Measurements from ENCODE around the gene STX7.

Gene STX7

DNA sequence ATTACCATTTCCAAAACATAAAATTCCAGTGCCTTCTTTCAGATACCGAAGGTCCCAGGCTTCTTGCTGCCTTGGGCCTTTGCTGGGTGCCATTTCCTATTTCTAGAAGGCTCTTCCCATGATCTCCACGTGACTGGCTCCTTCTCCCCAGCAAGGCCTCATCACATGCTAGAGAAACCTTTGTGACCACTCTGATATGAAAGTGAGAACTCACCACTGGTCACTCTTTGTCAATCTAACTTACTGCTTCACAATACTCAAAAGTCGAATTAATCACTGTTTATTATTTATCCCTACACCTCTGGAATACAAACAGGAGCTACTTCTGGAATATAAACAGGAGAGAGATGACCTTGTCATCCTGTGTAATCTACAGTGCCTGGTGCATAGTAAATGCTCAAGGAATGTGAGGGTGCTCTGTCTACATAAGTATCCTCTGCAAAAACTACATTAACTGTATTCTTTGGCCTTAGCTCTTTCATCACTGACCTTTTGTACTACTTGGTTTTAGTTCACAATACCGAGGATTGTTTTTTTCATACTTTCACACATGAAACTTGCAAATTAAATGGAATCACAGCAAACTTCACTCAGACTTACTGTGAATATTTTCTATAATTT is 1.6 kb downstream of the STX7 start:
- no peak for DNase-seq (ENCODE audit: low read depth, low spot score)
- H3K27ac ChIP-seq: peak overlapping the region; percentile 78

GRCh38 chr6:132506869-132507808 is 5.8 kb downstream of the STX7 start:
- H3K27ac ChIP-seq: no peak overlapping the region
- DNase-seq (ENCODE audit: low read depth, low spot score): no peak

GRCh38 chr6:132506461-132506860 is 6.5 kb downstream of the STX7 start:
- DNase-seq (ENCODE audit: low read depth, low spot score): no peak
- H3K27ac ChIP-seq: no peak overlapping the region

DNA sequence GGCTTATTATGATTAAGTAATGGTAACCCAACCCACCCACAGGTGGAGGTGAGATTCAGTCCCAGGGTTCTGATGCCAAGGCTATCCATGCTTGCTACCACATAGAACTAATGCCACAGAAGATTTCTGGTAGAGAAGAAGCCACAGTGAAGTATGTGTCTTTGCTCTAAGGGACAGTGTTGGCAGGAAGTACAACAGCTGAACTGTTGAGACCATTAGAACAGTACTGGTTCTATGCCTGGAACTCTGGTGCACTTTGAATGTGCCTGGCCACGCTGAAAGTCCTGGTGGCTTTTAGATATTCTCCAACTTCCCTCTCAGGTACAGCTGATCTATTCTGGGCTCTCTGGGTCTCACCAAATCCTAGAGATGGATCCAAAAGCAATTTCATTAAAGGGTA is 7.8 kb downstream of the STX7 start:
- DNase-seq (ENCODE audit: low read depth, low spot score): no peak
- H3K27ac ChIP-seq: no peak overlapping the region

DNA sequence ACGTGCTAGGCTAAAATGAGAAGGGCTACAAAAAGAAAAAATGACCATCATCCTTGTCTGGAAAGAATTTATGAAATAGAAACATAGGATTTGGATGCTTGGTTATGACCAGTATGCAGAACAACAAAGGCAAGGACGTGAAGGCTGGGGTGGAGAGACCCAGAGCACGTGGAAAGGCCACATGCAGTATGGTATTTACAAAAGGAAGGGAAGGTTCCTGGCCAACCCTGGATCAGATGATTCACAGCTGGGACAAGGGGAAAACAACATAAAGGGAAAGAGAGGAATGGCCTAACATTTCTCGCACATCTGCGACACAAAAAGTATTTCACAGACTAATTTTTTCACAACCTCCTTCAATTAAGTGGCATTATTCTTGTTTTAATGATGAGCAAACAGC is 8.2 kb downstream of the STX7 start:
- no peak overlapping the region for H3K27ac ChIP-seq
- DNase-seq (ENCODE audit: low read depth, low spot score): no peak

GRCh38 chr6:132499757-132500156 is 13.2 kb downstream of the STX7 start:
- H3K27ac ChIP-seq: no peak overlapping the region

DNA sequence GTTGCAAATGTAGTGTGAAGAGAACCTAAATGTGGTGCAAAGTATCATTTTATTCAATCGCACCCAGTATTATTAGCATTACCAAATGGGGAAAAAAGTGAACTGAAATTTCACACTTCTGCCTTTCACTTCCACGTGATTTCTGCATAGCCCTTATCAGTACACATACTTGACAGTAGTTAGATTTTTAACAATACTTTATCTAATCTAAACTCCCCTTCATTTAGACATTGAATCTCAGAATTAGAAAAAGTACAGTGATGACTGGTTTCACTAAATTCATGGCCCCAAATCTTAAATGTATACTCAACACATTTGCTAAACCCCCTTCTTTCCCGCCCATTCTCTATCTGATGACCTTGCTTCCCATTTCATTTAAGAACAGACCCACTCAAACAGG is 14.3 kb downstream of the STX7 start:
- no peak overlapping the region for H3K27ac ChIP-seq
- no peak for DNase-seq (ENCODE audit: low read depth, low spot score)

More at GRCh38 chr6:132499757-132500156, 13.2 kb downstream of the STX7 start:
- DNase-seq (ENCODE audit: low read depth, low spot score): no peak

GRCh38 chr6:132496519-132497180 is 16.3 kb downstream of the STX7 start:
- DNase-seq (ENCODE audit: low read depth, low spot score): no peak

GRCh38 chr6:132495604-132496079 is 17.3 kb downstream of the STX7 start:
- no peak overlapping the region for H3K27ac ChIP-seq
- DNase-seq (ENCODE audit: low read depth, low spot score): no peak

More at GRCh38 chr6:132496519-132497180, 16.3 kb downstream of the STX7 start:
- no peak overlapping the region for H3K27ac ChIP-seq

DNA sequence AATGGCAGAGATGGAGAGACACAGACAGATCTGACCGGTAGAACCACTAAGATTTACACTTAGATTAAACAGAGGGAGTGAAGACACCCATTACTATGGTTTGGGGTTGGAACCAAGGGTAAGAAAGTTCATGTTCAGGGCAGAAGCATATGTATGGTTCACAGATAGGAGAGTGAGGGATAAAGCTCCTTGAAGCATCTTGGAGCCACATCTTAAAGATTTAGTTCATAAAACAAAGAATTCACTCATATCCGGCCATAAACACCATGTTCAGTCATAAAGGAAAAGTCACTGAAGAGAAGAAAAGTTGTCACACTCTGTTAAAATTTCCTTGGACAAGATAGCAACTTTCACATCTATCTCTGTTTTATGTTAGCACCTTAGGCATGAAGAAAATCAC is 18.0 kb downstream of the STX7 start:
- H3K27ac ChIP-seq: no peak overlapping the region
- no peak for DNase-seq (ENCODE audit: low read depth, low spot score)

- DNase-seq (ENCODE audit: low read depth, low spot score): no peak
- no peak overlapping the region for H3K27ac ChIP-seq
Measured at GRCh38 chr6:132491881-132492280, 21.0 kb downstream of the STX7 start.

DNA sequence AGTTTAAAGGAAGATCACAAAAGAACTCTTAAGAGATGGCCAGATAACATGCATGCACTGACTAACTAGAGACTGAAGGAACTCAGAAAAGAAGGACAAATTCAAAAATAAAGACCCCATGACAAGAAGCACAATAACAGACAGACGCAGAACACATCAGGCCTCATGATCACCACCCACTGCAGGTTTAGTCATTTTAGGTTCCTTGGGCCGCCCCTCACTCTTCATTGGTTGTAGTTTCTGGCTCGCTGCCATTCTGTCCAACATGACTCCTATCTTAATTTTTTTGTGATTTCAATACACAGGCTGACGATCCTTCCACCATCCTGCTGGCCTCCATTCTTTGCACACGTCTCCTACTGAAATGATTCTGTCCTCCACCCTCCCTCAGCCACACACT is 21.6 kb downstream of the STX7 start:
- no peak for DNase-seq (ENCODE audit: low read depth, low spot score)
- H3K27ac ChIP-seq: no peak overlapping the region

- H3K27ac ChIP-seq: no peak overlapping the region
- DNase-seq (ENCODE audit: low read depth, low spot score): no peak
Measured at GRCh38 chr6:132490478-132491204, 22.3 kb downstream of the STX7 start.

DNA sequence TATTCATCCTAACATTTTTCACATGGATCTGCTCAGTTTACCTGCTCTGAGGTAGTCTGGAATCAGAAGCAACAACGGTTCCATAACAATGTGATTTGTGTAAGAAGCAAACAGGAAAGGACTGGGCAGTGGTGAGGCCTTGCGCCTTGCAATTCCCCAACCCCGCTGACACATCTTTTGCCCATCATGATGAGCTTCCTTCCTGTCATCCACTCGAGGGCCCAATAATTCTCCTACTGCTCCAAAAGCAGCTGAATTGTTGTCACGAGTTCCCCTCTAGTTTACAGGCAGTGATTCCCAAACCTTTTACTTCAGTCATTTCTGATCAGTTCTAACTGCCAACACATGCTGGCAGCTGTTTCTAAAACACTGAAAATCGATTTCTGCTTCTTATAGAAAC is 22.9 kb downstream of the STX7 start:
- DNase-seq (ENCODE audit: low read depth, low spot score): no peak
- no peak overlapping the region for H3K27ac ChIP-seq

DNA sequence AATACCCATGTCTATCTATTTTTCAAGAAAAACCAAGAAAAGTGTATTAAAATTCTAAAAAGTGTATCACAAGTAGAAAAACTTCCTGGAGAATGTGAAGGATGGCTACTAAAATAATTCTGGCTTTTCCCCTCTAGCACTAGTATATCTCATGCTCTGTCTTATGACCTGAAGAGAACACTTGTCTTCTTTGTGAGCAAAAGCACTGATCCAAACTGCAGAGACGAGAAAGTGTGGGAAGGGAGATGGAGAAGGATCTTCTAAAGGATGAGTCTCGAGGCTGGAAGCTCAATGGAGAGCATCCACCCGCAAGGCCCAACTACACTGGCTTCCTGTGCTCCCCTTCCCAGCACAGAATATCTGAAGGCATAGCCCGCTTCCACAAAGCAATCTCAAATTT is 23.5 kb downstream of the STX7 start:
- no peak for DNase-seq (ENCODE audit: low read depth, low spot score)
- no peak overlapping the region for H3K27ac ChIP-seq

GRCh38 chr6:132487762-132488161 is 25.2 kb downstream of the STX7 start:
- DNase-seq (ENCODE audit: low read depth, low spot score): no peak
- H3K27ac ChIP-seq: no peak overlapping the region

- H3K27ac ChIP-seq: no peak overlapping the region
- DNase-seq (ENCODE audit: low read depth, low spot score): no peak
Measured at GRCh38 chr6:132484680-132485018, 28.3 kb downstream of the STX7 start.

DNA sequence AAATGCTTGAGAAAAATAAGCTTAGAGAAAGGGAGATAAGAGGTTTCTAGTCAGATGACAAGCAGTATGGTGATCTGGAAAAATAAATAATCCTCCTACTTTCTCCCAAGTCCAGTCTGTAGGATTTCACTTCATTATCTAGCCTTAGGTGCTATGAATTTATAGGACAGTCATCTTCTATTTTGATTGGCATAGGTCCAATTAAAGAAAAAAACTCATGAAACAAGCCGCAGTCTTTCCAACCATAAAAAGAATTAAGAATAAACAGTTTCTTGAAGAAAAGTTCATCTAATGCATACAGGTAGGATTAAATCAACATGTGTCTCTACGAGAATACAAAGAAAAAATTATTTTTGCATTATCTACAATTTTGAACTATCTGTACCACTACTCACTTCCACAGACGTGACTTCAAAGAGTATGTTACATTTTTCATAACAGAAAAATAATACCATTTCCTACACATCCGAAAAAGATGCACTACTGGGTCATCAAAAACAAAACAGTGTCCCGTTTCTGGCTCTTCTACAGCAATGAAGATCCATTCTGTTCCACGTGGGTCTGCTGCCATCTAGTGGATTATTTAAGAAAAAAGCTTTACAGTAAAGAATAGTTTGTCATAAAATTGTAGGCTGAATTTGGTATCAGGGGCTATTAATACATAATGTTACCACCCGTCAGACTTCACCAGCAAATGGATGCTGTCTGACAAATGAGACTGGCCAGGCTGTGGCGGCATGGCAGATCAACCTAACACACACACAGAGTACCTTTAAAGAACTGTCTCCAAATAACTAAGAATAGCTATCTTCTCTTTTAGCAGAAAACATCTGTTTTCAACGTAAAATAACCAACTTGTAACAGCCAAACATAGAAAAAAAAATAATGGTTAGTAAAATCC is 28.9 kb downstream of the STX7 start:
- DNase-seq (ENCODE audit: low read depth, low spot score): no peak
- H3K27ac ChIP-seq: no peak overlapping the region

DNA sequence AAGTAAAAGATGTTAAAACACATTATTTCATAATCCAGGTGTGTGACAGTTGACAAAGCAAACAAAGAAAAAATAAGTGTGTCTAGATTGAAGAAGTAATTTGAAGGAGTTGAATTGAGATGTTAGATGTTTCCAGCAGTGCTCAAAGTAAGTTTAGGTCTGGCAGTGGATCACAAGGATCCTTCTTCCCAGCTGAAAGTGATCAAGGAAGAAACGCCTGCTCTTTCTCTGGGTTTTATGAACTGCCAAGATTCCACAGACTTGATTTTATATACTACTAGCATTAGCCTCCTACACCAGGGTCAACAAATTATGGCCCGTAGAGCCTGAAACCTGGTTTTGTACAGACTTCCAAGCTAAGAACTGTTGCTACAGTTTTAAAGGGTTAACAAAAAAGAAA is 30.3 kb downstream of the STX7 start:
- no peak for DNase-seq (ENCODE audit: low read depth, low spot score)
- no peak overlapping the region for H3K27ac ChIP-seq
